NCI-H748 treated with DMSO at 0.1 percent for 48 hours (cell line): Measurements from ENCODE around the gene BHLHE41.

ENCODE experiments used
- DNase-seq: peaks from one replicate; lab custom pipeline; 2025; lab: John Stamatoyannopoulos, UW

The BHLHE41 gene

DNA sequence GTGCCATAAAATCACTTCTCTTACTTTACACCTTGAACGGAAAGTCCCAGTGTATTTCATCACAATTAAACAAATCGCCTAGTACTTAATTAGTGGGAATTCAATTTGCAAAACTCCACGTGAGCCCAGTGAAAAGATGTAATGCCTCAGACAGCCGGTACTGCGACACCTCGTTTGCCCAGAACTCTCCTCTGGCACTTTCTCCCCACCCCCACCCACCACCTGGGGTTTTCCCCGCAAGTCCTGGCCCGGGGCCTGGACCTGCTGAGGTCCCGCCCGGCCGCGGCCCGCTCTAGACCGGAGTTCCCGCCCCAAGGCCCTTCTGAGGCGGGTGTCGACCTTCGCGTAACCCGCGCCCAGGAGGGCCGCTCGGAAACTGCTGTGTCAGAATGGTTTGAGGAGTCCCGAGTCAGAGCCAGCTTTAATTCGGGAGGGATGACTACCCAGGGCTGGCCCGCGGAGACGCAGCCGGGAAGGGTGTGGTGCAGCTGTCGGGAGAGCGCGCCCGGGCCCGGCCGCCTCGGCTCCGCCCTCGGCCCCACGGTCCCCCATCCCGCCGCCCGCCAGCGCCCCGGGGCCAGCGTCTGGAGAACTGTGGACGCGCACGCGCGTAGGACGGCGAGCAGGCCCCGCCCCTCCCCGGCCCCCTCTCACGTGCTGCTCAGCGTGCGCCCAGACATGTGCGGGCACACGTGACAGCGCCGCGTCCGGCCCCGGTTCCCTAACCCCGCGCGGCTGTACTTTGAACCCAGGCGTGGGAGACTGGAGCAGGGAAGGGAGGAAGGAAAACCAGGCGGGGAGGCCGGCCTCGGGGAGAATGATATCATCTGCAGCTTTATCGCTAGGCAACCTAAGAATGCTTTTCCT, 10.8 kb downstream of the BHLHE41 start:
- peak; percentile 65 for DNase-seq

DNA sequence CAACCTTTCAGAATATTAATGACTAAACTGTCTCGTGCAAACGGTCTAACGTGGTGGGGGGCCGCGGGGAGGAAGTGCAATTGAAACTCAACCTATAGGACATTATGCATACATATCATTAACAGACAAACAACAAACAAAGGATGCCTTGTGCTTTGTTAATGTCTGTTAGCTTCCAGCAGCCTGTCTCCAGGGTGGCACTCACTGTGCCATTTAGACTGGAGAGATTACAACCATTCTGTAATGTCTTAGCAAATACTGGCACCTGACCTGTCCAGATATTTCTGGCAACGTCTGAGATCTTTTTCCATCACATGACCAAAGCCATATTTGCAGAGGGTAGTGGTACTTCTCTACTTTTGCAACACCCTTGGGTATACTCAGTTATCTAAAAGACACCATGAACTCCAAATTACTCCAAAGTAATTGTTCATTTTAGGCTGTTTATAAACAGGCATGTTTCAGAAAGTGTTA, 11.6 kb downstream of the BHLHE41 start:
- DNase-seq: peak; percentile 79

DNA sequence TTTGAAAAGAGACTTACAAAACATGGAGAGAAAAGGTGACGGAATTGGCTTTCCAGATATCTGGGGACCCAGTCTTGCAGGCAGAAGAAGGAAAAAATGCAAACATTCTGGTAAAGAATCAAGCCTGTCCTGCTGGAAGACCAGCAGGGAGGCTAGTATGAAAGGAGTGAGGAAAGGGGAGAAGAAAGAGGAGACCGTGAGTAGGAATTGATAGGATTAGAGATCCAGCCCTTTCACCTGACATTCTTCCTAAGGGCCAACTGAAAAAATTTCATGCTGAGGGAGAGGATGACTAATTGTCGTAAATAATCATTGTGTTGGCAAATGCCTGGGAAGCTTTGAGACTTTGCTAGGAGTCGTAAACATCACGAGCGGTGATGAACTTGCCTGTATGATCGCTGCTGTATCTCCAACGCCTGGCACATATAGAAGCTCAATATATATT, 12.1 kb downstream of the BHLHE41 start:
- DNase-seq: peak; percentile 79

DNA sequence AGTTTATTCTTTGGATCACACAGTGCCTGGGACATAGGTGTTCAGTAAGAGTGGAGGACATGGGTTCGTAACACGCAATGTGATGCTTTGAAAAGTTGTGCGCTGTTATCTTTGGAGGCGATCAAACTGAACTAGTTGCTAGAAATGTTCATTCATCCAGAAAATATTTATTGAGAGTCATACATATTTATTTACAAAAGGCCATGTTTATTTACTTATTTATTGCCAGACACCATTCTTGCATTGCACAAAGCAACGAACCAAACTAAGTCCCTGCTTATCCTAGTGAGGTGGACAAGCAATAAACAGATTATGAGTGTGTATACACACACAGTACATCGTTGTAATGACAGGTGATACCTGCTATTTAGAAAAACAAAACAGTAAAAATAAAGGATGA, 12.6 kb downstream of the BHLHE41 start:
- no peak for DNase-seq

DNA sequence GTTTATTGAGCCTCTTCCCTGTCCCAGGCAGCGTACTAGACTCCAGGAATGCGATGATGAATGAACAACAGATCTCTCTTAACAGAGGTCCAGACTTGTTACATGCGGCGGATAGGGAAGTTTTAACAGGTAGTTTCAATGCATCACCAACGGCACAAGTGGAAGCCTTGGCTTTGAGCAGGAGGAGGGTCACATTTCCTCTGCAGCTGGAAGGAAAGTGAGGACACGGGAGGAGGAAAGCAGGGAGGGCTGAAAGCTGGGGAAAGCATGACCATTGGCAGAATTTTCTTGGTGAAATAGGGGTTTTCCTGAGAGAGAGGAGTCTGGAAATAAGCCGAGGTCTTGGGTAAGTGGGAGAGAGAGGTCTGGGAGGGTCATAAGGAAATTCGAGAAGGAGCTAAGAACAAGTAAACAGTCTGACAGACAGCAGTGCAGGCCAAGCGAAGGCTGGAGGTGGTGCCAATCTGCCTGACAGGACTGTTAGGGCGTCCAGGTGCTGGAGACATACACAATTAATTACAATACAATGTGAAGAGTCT, 15.4 kb downstream of the BHLHE41 start:
- DNase-seq: peak; percentile 25

DNA sequence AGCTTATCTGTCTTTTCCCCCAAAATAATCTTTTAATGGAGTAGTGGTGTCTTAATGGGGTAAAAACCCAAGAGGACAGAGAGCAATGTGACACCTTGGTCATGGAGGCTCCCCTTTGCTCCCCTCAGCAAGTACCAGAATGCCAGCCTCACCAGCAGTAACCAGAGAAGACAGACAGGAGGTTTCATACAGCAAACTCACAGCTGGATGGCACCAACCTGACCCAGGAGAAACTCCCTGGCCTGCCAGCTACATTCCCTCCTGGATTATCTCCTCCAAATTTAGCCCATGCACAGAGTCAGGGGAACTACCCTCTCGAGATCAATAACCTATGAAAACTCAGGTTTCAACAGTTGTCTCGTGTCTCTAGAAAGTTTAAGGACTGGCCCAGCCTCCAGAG, 15.9 kb downstream of the BHLHE41 start:
- DNase-seq: no peak

DNA sequence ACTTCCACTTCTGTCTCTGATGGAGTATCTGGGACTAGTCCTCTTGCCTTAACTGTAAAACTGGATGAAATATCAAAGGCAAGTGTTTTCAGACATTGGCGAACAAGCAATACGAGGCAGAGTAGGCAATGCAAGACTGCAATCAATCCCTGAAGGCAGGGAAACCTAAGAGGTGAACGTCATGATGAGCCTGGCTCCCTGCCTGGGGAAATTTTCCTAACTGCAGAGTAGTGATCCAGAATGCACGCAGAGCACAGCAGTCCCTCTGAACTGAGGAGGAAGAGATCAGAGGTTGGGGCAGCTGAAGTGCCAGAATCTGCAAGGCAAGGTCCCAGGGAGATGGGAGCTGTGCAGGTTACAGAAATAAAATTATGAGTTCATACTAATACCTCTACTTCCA, 18.5 kb downstream of the BHLHE41 start:
- no peak for DNase-seq

DNA sequence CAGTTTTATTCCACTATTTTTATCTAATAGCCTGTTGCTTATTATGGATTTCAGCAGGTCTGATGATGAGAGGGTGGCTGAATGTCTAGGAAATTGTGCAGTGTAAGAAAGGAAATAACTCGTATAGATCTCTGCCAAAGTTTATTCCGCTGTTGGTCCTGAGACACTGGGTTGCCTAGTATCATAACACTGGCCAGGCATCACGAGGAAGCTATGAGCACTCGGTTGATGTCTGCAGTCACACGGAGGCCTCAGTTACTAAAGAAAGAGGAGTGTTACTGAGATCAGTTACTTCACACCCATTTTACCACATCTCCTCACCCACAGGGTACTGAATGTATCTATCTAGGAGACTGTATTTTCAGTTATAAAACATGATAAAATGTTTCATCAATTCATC, 21.9 kb downstream of the BHLHE41 start:
- DNase-seq: no peak

DNA sequence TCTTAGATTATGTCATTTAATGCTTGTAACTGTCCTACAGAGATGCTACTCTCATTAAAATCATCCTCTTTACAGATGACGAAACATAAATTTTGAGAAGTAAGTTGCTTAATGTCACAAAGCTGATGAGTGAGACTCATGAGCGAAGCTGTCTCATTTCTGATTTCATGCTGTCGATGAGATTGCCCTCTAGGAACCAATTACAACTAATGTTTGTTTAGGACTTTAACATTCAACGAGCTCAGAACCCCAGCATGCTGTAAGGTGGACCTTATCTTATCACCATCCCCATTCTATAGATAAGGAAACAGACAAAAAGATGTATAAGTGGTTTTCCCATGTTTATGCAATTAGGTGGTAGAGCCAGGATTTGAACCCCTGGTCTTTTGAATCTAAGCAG, 23.1 kb downstream of the BHLHE41 start:
- DNase-seq: no peak

DNA sequence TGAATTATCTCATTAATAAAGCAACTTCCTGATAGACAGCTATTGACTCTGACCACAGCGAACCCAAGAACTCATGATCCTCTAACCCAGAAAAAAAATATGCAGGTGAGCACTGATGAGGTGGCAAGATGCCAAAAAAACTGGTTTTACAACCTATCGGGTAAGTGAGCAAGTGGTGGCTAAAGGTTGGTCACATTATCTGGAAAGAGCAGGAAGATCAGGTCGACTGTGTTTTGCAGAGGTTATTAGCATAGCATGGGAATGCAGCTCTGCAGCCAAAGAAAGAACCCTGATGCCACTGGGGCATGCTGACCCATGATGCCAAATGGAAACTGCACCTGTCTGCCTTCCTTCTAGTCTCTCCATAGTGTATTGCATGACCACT, 23.5 kb downstream of the BHLHE41 start:
- DNase-seq: peak; percentile 72

DNA sequence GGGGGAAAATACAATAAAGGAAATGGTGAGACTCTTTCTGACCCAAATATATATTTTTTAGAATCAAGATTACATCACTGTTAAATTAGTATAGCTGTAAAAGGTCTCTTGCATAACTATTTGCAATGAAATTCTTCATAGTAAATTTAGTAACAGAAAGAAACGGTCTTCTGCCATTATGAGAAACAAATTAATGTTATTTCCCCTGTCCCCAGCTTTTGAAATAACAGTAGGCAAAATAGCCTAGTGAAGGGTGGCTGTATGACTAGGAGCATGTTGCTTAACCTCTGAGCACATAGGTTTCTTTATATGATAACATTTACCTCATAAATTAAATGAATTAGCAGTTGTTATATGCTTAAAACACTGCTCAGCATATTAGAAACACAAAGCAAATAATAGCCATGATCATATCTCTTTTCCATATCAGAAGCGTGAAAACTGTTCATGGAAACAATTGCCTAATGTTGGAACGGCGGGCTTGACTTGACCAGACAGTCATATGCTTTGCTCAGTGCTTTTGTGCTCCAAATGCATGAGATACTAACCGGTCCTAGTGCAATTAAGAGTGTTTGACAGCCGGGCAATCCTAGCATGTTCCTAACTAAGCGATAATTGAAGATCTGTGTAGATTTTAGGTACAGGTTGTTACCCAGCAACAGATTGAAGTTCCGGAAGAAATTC, 24.0 kb downstream of the BHLHE41 start:
- no peak for DNase-seq

DNA sequence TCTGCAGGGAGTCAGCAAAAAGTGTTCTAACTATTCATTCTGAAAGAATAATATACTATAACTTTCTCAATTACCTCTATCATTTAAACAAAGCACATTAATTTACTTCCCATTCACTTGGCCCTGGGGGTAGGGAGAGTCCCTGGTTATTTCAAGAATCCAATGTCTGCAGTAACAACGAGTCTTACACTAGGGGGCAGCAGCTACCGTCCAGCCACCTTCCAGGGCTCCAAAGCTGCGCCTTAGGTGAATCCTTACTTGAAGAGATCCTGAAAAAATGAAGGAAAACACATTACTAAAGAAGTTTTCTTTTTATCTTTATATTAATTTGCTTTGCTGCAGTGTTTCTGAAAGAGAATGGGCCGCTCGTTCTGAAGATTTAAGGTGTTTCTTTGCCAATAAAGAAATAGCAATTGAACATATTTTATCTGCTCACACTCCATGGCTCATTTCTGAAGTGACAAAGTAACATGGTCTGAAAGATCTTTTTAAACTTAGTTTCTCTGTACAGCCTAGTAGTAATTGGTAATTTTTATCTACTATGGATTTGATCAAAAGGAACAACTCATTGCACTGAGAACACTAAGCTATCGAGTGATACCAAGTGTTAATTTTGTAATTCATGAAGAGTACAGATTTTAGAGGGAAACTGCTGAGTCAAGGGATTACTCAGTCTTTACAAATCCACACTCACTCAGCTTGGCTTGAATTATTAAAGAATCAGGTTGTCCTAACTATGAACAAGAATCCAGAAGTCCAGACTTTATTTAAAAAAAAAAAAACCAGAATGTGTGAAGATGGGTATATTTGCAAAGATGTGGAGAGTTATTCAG, 27.6 kb downstream of the BHLHE41 start:
- DNase-seq: peak; percentile 50

DNA sequence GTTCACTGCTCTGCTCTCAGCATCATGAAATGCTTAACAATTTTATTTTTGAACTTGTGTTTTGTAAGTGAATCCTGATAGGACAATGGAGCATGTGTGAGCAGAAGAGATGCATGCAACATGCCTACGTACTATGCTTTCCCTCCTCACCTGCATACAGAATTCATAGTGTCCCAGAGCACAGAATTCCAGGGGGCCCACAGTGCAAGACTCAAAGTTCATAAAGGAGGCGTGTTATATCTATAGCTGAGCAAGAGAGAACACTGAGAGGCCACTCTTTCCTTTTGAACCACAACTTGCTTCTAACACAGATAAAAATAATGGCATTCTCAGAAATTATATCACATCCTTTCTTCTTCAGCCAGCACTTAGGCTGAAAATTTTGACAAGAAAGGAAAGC, 28.8 kb downstream of the BHLHE41 start:
- DNase-seq: no peak

DNA sequence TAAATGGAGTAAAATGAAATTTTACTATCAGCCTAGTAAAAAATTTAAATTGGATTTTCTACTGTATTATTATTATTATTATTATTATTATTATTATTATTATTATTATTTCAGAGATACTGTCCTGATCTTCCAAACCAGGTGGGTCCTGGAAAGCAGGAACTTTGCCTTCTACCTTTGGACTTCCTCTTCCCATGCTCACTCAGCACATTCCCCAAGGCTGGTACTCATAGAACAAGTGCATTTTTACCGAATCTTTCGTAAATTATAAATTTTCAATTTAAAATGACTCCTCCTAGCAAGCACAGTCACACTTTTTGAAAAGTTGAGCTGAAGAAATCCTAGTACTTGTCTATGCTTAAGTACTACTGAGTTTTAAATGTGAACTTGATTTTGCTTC, 29.7 kb downstream of the BHLHE41 start:
- DNase-seq: no peak

DNA sequence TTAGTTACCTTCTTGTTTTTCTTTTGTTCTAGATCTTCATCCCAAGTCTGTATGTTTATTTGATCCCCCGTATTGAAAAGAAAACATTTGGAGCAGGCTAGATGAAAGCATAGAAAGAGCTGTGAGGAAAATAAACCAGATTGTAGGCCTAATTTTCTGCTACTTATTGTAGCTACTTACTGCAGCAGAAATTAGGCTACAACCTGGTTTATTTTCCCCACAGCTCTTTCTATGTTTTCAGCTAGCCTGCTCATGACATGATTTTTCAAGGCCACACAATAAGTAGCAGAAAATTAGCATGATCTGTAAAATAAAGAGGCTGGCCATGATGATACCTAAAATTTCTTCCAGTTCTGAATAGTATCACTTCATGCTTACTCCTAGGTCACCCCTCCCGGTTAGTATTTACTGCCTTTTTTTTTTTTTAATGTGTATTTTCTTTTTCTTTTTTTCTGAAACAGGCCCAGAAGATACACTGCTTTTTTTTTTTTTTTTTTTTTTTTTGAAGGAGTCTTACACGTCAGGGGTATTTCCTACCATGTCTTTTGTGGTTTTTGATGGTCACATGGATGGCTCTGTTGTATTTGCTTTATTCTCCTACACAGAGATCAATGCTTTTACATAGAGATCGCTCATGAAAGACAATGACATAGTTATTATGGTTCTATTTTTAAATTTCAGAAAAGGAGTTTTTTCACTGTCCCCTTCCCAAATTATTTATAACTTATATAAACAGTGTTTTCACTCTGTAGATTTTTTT, 32.3 kb downstream of the BHLHE41 start:
- no peak for DNase-seq

DNA sequence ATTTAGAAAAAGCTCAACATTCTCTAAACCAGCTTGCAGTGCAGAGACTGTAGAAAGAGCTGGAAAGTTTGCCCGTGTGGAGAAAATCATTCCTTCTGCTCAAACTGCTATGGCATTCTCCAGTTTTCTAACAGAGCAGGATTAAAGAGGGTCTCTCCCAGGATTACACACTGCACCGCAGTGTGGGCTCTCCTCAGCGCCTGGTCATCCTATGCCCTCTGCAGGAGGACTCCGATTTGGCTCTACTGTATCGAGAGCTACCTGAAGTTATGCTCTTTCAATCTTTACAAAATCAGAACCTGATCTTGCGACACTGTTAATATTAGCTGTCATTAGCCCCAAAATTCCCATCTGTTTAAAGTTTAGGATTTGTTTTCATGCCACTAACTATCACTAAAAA, 33.0 kb downstream of the BHLHE41 start:
- no peak for DNase-seq

DNA sequence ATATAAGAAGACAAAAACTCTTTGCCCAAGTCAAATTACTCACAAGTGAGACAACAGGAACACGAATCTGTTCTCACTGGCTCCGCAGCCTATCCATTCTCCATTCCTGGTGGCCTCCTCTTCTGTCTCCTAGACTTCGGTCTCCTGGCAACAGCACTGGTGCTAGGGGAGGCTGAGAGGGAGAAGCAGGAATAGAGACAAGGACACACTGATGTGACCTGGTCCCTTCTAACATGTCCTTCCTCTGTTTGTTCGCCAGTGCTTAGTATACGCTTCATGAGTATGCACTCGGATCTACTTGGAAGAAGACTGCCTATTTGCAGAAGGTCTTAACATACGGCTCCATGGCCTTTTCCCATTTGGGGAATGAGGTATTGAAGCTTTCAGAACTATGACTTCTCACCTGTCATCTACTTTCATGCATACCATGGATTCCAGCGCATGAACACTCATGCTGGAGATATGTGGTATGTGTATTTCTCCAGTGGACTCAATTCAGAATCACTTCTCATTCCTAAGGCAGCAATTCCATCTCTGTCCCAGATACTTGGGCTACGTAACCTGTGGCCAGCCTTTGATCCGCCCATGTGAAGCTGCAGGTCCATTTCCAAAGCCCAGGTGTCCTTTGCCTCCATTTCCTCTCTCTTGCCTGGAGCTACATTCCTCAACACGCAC, 33.9 kb downstream of the BHLHE41 start:
- no peak for DNase-seq

DNA sequence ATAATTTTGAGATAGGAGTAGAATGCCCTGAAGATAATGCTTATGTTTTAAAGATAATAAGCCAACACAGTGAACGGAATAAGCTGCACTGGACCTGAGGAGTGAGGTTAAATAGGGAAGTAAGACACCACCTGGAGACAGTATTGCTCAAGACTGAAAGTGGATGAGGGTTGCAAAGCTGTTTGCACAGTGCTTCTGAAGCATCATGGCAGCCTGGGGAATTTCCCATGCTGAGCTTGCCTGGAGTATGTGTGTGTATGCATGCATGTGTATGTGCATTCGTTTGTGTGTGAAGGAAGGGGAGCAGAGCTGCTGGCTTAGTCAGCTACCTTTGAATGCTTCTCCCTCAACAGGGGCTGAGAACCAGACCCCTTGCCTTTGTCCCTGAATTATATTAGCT, 35.8 kb downstream of the BHLHE41 start:
- DNase-seq: no peak

DNA sequence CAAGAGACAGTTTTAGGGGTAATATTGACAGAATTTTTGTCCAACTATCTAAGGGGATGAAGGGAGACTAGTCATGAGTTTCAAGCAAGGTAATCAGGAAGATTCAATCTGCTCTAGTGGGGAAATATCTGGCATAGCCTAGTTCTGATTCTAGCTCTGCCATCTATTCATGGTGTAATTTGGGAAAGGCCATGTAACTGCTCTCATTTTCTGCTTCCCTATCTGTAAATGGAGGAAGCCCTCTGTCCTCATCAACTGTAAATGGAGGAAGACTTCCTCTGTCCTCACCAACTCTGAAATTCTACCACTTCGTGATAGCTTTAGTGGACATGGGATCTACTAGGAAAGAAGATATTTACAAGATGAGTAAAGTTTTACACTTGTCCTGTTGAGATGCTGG, 37.9 kb downstream of the BHLHE41 start:
- DNase-seq: no peak

DNA sequence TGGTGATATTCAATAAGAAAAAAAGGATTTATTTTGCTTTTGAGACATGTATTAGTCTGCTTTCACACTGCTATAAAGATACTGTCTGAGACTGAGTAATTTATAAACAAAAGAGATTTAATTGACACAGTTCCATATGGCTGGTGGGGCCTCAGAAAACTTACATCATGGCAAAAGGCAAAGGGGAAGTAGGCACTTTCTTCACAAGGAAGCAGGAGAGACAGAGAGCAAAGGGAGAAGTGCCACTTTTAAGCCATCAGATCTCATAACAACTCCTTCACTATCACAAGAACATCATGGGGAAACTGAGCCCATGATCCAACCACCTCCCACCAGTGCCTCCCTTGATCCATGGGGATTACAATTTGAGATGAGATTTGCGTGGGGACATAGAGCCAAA, 43.9 kb downstream of the BHLHE41 start:
- DNase-seq: no peak
